ENCODE data around the gene RFTN1.

Gene RFTN1

GRCh38 chr3:16347548-16347947 lies 166.0 kb downstream of the RFTN1 start:
- DNase-seq, result no peak

GRCh38 chr3:16346413-16347081 lies 167.0 kb downstream of the RFTN1 start:
- DNase-seq, result no peak

GRCh38 chr3:16343101-16343500 lies 170.4 kb downstream of the RFTN1 start:
- no peak for DNase-seq

GRCh38 chr3:16338999-16339398 lies 174.5 kb downstream of the RFTN1 start:
- DNase-seq, result no peak

- DNase-seq, result peak; percentile 55
These were observed 175.5 kb downstream of the RFTN1 start for GRCh38 chr3:16337856-16338540.

- DNase-seq, result no peak
These were observed 176.7 kb downstream of the RFTN1 start for GRCh38 chr3:16336825-16337224.

GRCh38 chr3:16335772-16336645 lies 177.5 kb downstream of the RFTN1 start:
- DNase-seq, result no peak

GRCh38 chr3:16335333-16335732 lies 178.2 kb downstream of the RFTN1 start:
- DNase-seq, result no peak

- DNase-seq, result no peak
These were observed 178.6 kb downstream of the RFTN1 start for GRCh38 chr3:16334909-16335308.

GRCh38 chr3:16332904-16333426 lies 180.5 kb downstream of the RFTN1 start:
- DNase-seq, result no peak

- no peak for DNase-seq
These were observed 182.1 kb downstream of the RFTN1 start for GRCh38 chr3:16331319-16331883.

- no peak for DNase-seq
These were observed 183.1 kb downstream of the RFTN1 start for GRCh38 chr3:16330351-16330750.

GRCh38 chr3:16329826-16330129 lies 183.7 kb downstream of the RFTN1 start:
- no peak for DNase-seq

GRCh38 chr3:16329036-16329825 lies 184.3 kb downstream of the RFTN1 start:
- no peak for DNase-seq

- DNase-seq, result no peak
These were observed 185.4 kb downstream of the RFTN1 start for GRCh38 chr3:16328124-16328523.

- DNase-seq, result no peak
These were observed 186.7 kb downstream of the RFTN1 start for GRCh38 chr3:16326724-16327349.

GRCh38 chr3:16325850-16326249 lies 187.6 kb downstream of the RFTN1 start:
- DNase-seq, result no peak

GRCh38 chr3:16323737-16324136 lies 189.8 kb downstream of the RFTN1 start:
- no peak for DNase-seq

GRCh38 chr3:16322189-16322588 lies 191.3 kb downstream of the RFTN1 start:
- no peak for DNase-seq

- DNase-seq, result no peak
These were observed 192.8 kb downstream of the RFTN1 start for GRCh38 chr3:16320711-16321110.

GRCh38 chr3:16319723-16320122 lies 193.8 kb downstream of the RFTN1 start:
- no peak for DNase-seq

- DNase-seq, result peak; percentile 77
These were observed 194.2 kb downstream of the RFTN1 start for GRCh38 chr3:16319307-16319706.
